HG02642 (cell line): ENCODE measurements around the gene AKT2.
"Not testable (repeated sequence)": the region's sequence is repeated elsewhere in the genome, so short reads cannot be mapped to it uniquely, and the experiment has no call there.

Experiments used
- ATAC-seq: cut with Tn5 transposase; IDR thresholded peaks from one replicate; pipeline ENCODE4 v1.9.1; 2021; ENCODE audit warnings: mild to moderate bottlenecking; ENCODE audit not compliant: unreplicated experiment, poor library complexity

The AKT2 gene

GRCh38 chr19:40284501-40285352 is at the start of gene AKT2:
Gene AKT2 (minus strand): TSS chr19:40285345. CDS start chr19:40265267, 20,078 bp downstream.
- peak; percentile 35 for ATAC-seq

- not testable (repeated sequence) for ATAC-seq
Observed at GRCh38 chr19:40333083-40333482, 47.9 kb upstream of the AKT2 start.

- no peak for ATAC-seq
Observed at GRCh38 chr19:40332669-40333068, 47.5 kb upstream of the AKT2 start.

GRCh38 chr19:40331052-40331451 is 45.9 kb upstream of the AKT2 start:
- ATAC-seq = no peak

GRCh38 chr19:40326201-40326600 is 41.1 kb upstream of the AKT2 start:
- ATAC-seq = no peak

GRCh38 chr19:40323705-40324104 is 38.6 kb upstream of the AKT2 start:
- no peak for ATAC-seq

- no peak for ATAC-seq
Observed at GRCh38 chr19:40322951-40323615, 37.9 kb upstream of the AKT2 start.

GRCh38 chr19:40322271-40322610 is 37.1 kb upstream of the AKT2 start:
- ATAC-seq = no peak

GRCh38 chr19:40321566-40322270 is 36.6 kb upstream of the AKT2 start:
- no peak for ATAC-seq

GRCh38 chr19:40321076-40321475 is 35.9 kb upstream of the AKT2 start:
- no peak for ATAC-seq

GRCh38 chr19:40320558-40320935 is 35.4 kb upstream of the AKT2 start:
- ATAC-seq = no peak

GRCh38 chr19:40317338-40317737 is 32.2 kb upstream of the AKT2 start:
- ATAC-seq = no peak

GRCh38 chr19:40315812-40316470 is 30.8 kb upstream of the AKT2 start:
- ATAC-seq = no peak

GRCh38 chr19:40314656-40315055 is 29.5 kb upstream of the AKT2 start:
- no peak for ATAC-seq

GRCh38 chr19:40313229-40313983 is 28.3 kb upstream of the AKT2 start:
- no peak for ATAC-seq

GRCh38 chr19:40312533-40312932 is 27.4 kb upstream of the AKT2 start:
- no peak for ATAC-seq

- ATAC-seq = no peak
Observed at GRCh38 chr19:40309666-40310065, 24.5 kb upstream of the AKT2 start.

- no peak for ATAC-seq
Observed at GRCh38 chr19:40305403-40305802, 20.3 kb upstream of the AKT2 start.

GRCh38 chr19:40304306-40304705 is 19.2 kb upstream of the AKT2 start:
- ATAC-seq = no peak

GRCh38 chr19:40303765-40304164 is 18.6 kb upstream of the AKT2 start:
- no peak for ATAC-seq
